ENCODE results near the gene NCK2. TPM values are rescaled to one million over a fixed set of nuclear protein-coding genes. Genes with fewer than 3 reads are reported as not detected.

NCK2 gene
- total and polyA plus RNA-seq, 9 of the 15 experiments (the other 6 are each of a cell fraction or from before 2014, with no cell fraction given) = 0.90 to 27.9 (median 15.9) TPM

- intact Hi-C loops (cut with micrococcal nuclease) = no loop called here
- 22% methylated on average over 3 of the region's 3 CpGs for WGBS (ENCODE audit: insufficient coverage, low coverage, missing lambda C conversion rate)
- BruUV-seq (replicated peaks) = no TSS peak
These were observed 21.3 kb upstream of the NCK2 start for GRCh38 chr2:105723431-105723830.

More at GRCh38 chr2:105723431-105723830, 21.3 kb upstream of the NCK2 start:
- FAIRE-seq = no peak
- Histone ChIP-seq H3K27ac (ENCODE audit: extremely low read depth, low read depth, low read length) (no peak overlapping the region), H3K9me1 (ENCODE audit: control insufficient read depth, insufficient read depth, low read length) (no peaks in the 10 kb centered on the region), H3K4me1 (replicated peaks in 1 of 2; ENCODE audit: control insufficient read depth in 2 of 2, insufficient read depth in 2 of 2, low read length in 2 of 2) (peaks cover 5 to 7% of the 10 kb centered on the region in 2 experiments; a peak in 4 of 5 replicates), H3K27me3 (ENCODE audit: control insufficient read depth in 2 of 2, insufficient read depth in 2 of 2, low read length in 2 of 2) (no peaks in the 10 kb centered on the region), H3K4me2 (ENCODE audit: insufficient read depth, low read length) (no peak overlapping the region), H3K4me3 (no peak overlapping the region), H3K79me2 (ENCODE audit: control insufficient read depth, insufficient read depth, low read length) (no peaks in the 10 kb centered on the region), H4K20me1 (replicated peaks; ENCODE audit: control insufficient read depth, insufficient read depth, low read length) (no peaks in the 10 kb centered on the region), H3K9me3 (replicated peaks; ENCODE audit: control insufficient read depth, insufficient read depth, low read depth, low read length) (no peaks in the 10 kb centered on the region), H3K9ac (ENCODE audit: insufficient read depth in 1 of 2, low read depth in 2 of 2, low read length in 2 of 2) (no peak overlapping the region), H3K36me3 (ENCODE audit: control insufficient read depth, insufficient read depth, low read length) (no peaks in the 10 kb centered on the region), H2AFZ (ENCODE audit: low read depth, low read length) (no peak overlapping the region)
- in situ Hi-C loops (cut with MboI) = no loop called here
- no peak for DNase-seq (ENCODE audit: extremely low read depth in 1 of 4, low spot score in 3 of 4)
- TF ChIP-seq E2F8 (IDR thresholded peaks at IDR 0.05; ENCODE audit: low read depth, partially characterized antibody) (no peak), ZNF644 (tag; IDR thresholded peaks at IDR 0.05; ENCODE audit: low read depth) (no peak), CBX3 (IDR thresholded peaks at IDR 0.05; ENCODE audit: borderline replicate concordance in 1 of 2, low read length in 2 of 2) (no peak), NCOA2 (IDR thresholded peaks at IDR 0.05; ENCODE audit: partially characterized antibody in 2 of 2) (no peak), BMI1 (IDR thresholded peaks at IDR 0.05; ENCODE audit: low read length) (no peak), ZZZ3 (IDR thresholded peaks at IDR 0.05) (no peak), RCOR1 (IDR thresholded peaks at IDR 0.05; ENCODE audit: borderline replicate concordance in 1 of 2, low read depth in 2 of 2, low read length in 2 of 2) (no peak)
- ATAC-seq = no peak
- ChIA-PET POLR2A (interaction anchor here (1.5 kb wide), 1 partner anchor 10 kb away, joined by 5 read pairs; no protein-coding TSS in a partner anchor), CTCF (ENCODE audit: low intra/inter-chr PET ratio) (no interaction called here)

Measured in K562 (cell line).